Stomach (tissue), 9 donors: ENCODE data around the gene SPI1. TPM values are rescaled to one million over a fixed set of nuclear protein-coding genes. Genes with fewer than 3 reads are reported as not detected.

Source experiments
- DNase-seq, 2 donors: peaks; one replicate each; pipeline versions ENCODE4 v3.0.0 to v3.0.0-alpha.2; 2013 to 2019
- H3K27ac ChIP-seq, 5 donors: fragments of 200-600 bp in 4 of 5; sonication (generic) in 4 of 5; one replicate each; pipeline ENCODE4 v1.5.1; 2013 to 2019; ENCODE audit warnings: mild to moderate bottlenecking in 1 of 5, moderate library complexity in 1 of 5
- H3K27me3 ChIP-seq, 3 donors: fragments of 200-600 bp; sonication (generic); one replicate each; pipeline ENCODE4 v1.5.1; 2017 to 2019; ENCODE audit warnings: mixed run types in 1 of 3
- H3K36me3 ChIP-seq, 4 donors: fragments of 200-600 bp; sonication (generic); 1 replicate in 3 of 4; 2 replicates in 1 of 4; pipeline ENCODE4 v1.5.1; 2016 to 2019
- H3K4me1 ChIP-seq, 4 donors: fragments of 200-600 bp; sonication (generic); one replicate each; pipeline ENCODE4 v1.5.1; 2016 to 2019
- H3K4me3 ChIP-seq, 4 donors: fragments of 200-600 bp; sonication (generic) in 3 of 4; one replicate each; pipeline ENCODE4 v1.5.1; 2016 to 2019; ENCODE audit warnings: mild to moderate bottlenecking in 1 of 4
- H3K9me3 ChIP-seq, 4 donors: fragments of 200-600 bp; sonication (generic); one replicate each; pipeline ENCODE4 v1.5.1; 2016 to 2019
- CTCF ChIP-seq, 7 experiments: fragments of 450-650 bp in 4 of 7; fragments of 200-600 bp in 3 of 7; sonication (generic) in 3 of 7; IDR thresholded peaks; one replicate each; pipeline ENCODE4 v1.5.1; 2016 to 2019; ENCODE audit warnings: antibody characterized with exemption in 7 of 7, control low read depth in 2 of 7, mild to moderate bottlenecking in 1 of 7
- EP300 ChIP-seq: sonication (generic); formaldehyde crosslinking; IDR thresholded peaks from one replicate; pipeline ENCODE4 v1.6.1; 2017; ENCODE audit warnings: antibody characterized with exemption
- POLR2A ChIP-seq, 4 donors: fragments of 450-650 bp; IDR thresholded peaks; one replicate each; pipeline ENCODE4 v1.6.1; 2016; ENCODE audit warnings: antibody characterized with exemption in 4 of 4, control low read depth in 2 of 4, mild to moderate bottlenecking in 1 of 4, moderate library complexity in 1 of 4
- POLR2AphosphoS5 ChIP-seq, 3 donors: sonication (generic); formaldehyde crosslinking; IDR thresholded peaks; one replicate each; pipeline ENCODE4 v1.6.1; 2016; ENCODE audit warnings: antibody characterized with exemption in 3 of 3
- WGBS, 5 donors: extraction: QIAGEN DNeasy Blood & Tissue Kit in 3 of 5; methylation state at CpG; one replicate each; pipeline versions ENCODE4 v1.1.5 to v1.1.7; 2013 to 2018; 5-methylcytosine and 5-hydroxymethylcytosine counted together
- intact Hi-C: fragments of 100-400 bp; cut with DNase I; formaldehyde crosslinking; loops from one replicate; pipeline ENCODE4 v1.15.1; 2023; ENCODE audit warnings: low total_unique reads
- polyA plus RNA-seq, 3 donors: library from polyadenylated mRNA; stranded (reverse); fragments of 200-250 nt; gene quantifications; one replicate each; pipeline ENCODE4 v1.2.3, GENCODE V29; 2013
- total RNA-seq, 5 donors: library from RNA; depleted of rRNA; stranded (reverse); fragments of >200 nt; gene quantifications; one replicate each; pipeline versions ENCODE4 v1.1.0 to v1.2.3, GENCODE V29; 2014 to 2016
- donor health status: healthy with polysubstance abuse.
- donor health status: Bipolar disorder and iron deficiency.
- donor health status: healthy.

The SPI1 gene
- total and polyA plus RNA-seq, 8 donors: 2.6 to 24.3 (median 8.2) TPM

GRCh38 chr11:47410370-47411264, 32.3 kb upstream of the SPI1 start:
- Histone ChIP-seq H3K27me3 (no peaks in the 10 kb centered on the region), H3K9me3 (no peaks in the 10 kb centered on the region), H3K36me3 (peaks cover 18 to 56% (median 53%) of the 10 kb centered on the region in 4 donors), H3K4me3 (peak overlapping the region in 3 of 4 donors; percentile 75 to 85 (median 79)), H3K4me1 (peaks cover 33 to 75% (median 55%) of the 10 kb centered on the region in 4 donors), H3K27ac (peak overlapping the region in 4 of 5 donors; percentile 93 to 97 (median 94))
- peak in 1 of 2 donors; percentile 4 for DNase-seq
- TF ChIP-seq EP300: no peak
- no peak for TF ChIP-seq POLR2A (IDR thresholded peaks at IDR 0.05)
- no peak for TF ChIP-seq CTCF (IDR thresholded peaks at IDR 0.05)
- TF ChIP-seq POLR2AphosphoS5 (IDR thresholded peaks at IDR 0.05): no peak
- 78 to 86% (median 83%) methylated on average over 9 to 12 of the region's 12 CpGs for WGBS, 5 donors
- intact Hi-C loops: no loop called here

GRCh38 chr11:47409440-47410369, 31.4 kb upstream of the SPI1 start:
- no peak for TF ChIP-seq POLR2A (IDR thresholded peaks at IDR 0.05)
- TF ChIP-seq EP300: no peak
- no peak for TF ChIP-seq CTCF (IDR thresholded peaks at IDR 0.05)
- TF ChIP-seq POLR2AphosphoS5 (IDR thresholded peaks at IDR 0.05): no peak
- 58 to 80% (median 73%) methylated on average over 21 to 31 of the region's 31 CpGs for WGBS, 5 donors
- intact Hi-C loops: no loop called here
- Histone ChIP-seq H3K27me3 (no peaks in the 10 kb centered on the region), H3K36me3 (peaks cover 11 to 46% (median 44%) of the 10 kb centered on the region in 4 donors), H3K4me1 (peaks cover 27 to 65% (median 47%) of the 10 kb centered on the region in 4 donors), H3K27ac (peak overlapping the region; percentile 93 to 97 (median 93)), H3K9me3 (no peaks in the 10 kb centered on the region), H3K4me3 (peak overlapping the region; percentile 74 to 85 (median 77))
- DNase-seq: peak in 1 of 2 donors; percentile 18

GRCh38 chr11:47408598-47409439, 30.5 kb upstream of the SPI1 start:
- Histone ChIP-seq H3K36me3 (peaks cover 9 to 38% (median 35%) of the 10 kb centered on the region in 4 donors), H3K27ac (peak overlapping the region; percentile 93 to 97 (median 93)), H3K9me3 (no peaks in the 10 kb centered on the region), H3K4me3 (peak overlapping the region; percentile 74 to 85 (median 77)), H3K27me3 (no peaks in the 10 kb centered on the region), H3K4me1 (peaks cover 27 to 57% (median 43%) of the 10 kb centered on the region in 4 donors)
- 2 to 6% (median 2%) methylated on average over 26 to 50 of the region's 50 CpGs for WGBS, 5 donors
- intact Hi-C loops: no loop called here
- peak in 1 of 3 donors; percentile 54 for TF ChIP-seq POLR2AphosphoS5 (IDR thresholded peaks at IDR 0.05)
- TF ChIP-seq EP300: no peak
- no peak for TF ChIP-seq CTCF (IDR thresholded peaks at IDR 0.05)
- no peak for TF ChIP-seq POLR2A (IDR thresholded peaks at IDR 0.05)
- peak; percentile 51 to 72 for DNase-seq
